Measurements from ENCODE around the gene CDCA3. TPM values are rescaled to one million over a fixed set of nuclear protein-coding genes. Genes with fewer than 3 reads are reported as not detected.

CDCA3 gene
- total RNA-seq, 3 donors from 2014 or later = 2.8 to 15.3 (median 5.2) TPM

DNA sequence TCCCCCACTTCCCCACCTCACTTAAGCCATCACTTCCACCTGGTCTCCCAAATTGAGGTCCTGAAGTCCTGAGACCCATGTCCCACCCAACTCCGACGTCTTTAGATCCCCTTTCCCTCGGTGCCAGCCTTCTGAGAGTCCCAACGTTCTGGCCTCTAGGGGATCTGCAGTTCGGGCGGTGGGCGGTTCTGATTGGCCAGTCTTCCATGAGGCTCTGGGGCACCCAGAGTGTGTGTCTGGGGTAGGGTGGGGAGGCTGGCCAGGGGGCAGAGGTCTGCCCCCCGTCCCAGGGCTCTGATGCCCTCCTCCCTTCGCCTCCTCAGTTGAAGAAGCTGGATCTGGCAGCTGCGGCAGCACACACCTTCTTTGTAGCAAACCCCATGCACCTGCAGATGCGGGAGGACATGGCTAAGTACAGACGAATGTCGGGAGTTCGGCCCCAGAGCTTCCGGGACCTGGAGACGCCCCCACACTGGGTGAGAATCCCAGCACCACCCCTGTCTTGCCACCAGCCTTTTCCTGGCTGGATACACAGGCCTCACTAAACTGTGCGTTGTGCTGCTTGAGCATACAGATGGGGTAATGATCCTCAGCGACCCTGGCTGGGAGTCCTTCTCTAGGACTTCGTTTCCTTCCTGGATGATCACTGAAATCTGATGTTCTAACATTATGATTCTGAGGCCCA, 21.4 kb downstream of the CDCA3 start:
- Histone ChIP-seq H3K4me1 (ENCODE audit: low read depth) (peaks cover 6% of the 10 kb centered on the region), H3K9me3 (no peaks in the 10 kb centered on the region), H3K36me3 (ENCODE audit: low read depth) (no peaks in the 10 kb centered on the region), H3K4me3 (no peak overlapping the region)
- ATAC-seq = no peak
- TF ChIP-seq, protein P1, sequence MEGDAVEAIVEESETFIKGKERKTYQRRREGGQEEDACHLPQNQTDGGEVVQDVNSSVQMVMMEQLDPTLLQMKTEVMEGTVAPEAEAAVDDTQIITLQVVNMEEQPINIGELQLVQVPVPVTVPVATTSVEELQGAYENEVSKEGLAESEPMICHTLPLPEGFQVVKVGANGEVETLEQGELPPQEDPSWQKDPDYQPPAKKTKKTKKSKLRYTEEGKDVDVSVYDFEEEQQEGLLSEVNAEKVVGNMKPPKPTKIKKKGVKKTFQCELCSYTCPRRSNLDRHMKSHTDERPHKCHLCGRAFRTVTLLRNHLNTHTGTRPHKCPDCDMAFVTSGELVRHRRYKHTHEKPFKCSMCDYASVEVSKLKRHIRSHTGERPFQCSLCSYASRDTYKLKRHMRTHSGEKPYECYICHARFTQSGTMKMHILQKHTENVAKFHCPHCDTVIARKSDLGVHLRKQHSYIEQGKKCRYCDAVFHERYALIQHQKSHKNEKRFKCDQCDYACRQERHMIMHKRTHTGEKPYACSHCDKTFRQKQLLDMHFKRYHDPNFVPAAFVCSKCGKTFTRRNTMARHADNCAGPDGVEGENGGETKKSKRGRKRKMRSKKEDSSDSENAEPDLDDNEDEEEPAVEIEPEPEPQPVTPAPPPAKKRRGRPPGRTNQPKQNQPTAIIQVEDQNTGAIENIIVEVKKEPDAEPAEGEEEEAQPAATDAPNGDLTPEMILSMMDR (IDR thresholded peaks at IDR 0.05) = no peak
- DNase-seq = peak in 2 of 3 donors; percentile 23 to 49
- intact Hi-C loops (cut with DNase I, micrococcal nuclease) = loop anchor here (5.0 to 10.0 kb wide), 2 partner anchors 77 to 95 kb away; partner anchors contain the start of gene MLF2 (in 1 of the 2)

- peaks cover 6% of the 10 kb centered on the region for H3K4me1 ChIP-seq (ENCODE audit: low read depth)
- ATAC-seq (peak; percentile 42), DNase-seq (peak; percentile 23 to 65 (median 48))
- no peaks in the 10 kb centered on the region for H3K9me3 ChIP-seq
- intact Hi-C loops (cut with DNase I, micrococcal nuclease) = loop anchor here (5.0 to 10.0 kb wide), 2 partner anchors 77 to 94 kb away; partner anchors contain the start of gene MLF2 (in 1 of the 2)
- TF ChIP-seq, protein P1 (IDR thresholded peaks at IDR 0.05) = no peak
- no peaks in the 10 kb centered on the region for H3K36me3 ChIP-seq (ENCODE audit: low read depth)
- H3K4me3 ChIP-seq = peak overlapping the region; percentile 30
Observed at GRCh38 chr12:6828781-6829535, 22.1 kb downstream of the CDCA3 start.

GRCh38 chr12:6827982-6828780, 22.9 kb downstream of the CDCA3 start, which contains the start of gene P3H3:
Gene P3H3 (plus strand): TSS chr12:6828407. CDS start chr12:6828441, 34 bp downstream.
- no peaks in the 10 kb centered on the region for H3K36me3 ChIP-seq (ENCODE audit: low read depth)
- intact Hi-C loops (cut with DNase I, micrococcal nuclease) = loop anchor here (5.0 to 10.0 kb wide), 2 partner anchors 76 to 93 kb away; partner anchors contain the start of gene MLF2 (in 1 of the 2)
- H3K9me3 ChIP-seq = no peaks in the 10 kb centered on the region
- DNase-seq = peak in 1 of 3 donors; percentile 42
- peak within 1 kb of the TSS; percentile 30 for H3K4me3 ChIP-seq
- TF ChIP-seq, protein P1 (IDR thresholded peaks at IDR 0.05) = no peak
- H3K4me1 ChIP-seq (ENCODE audit: low read depth) = peaks cover 6% of the 10 kb centered on the region
- peak; percentile 33 for ATAC-seq

DNA sequence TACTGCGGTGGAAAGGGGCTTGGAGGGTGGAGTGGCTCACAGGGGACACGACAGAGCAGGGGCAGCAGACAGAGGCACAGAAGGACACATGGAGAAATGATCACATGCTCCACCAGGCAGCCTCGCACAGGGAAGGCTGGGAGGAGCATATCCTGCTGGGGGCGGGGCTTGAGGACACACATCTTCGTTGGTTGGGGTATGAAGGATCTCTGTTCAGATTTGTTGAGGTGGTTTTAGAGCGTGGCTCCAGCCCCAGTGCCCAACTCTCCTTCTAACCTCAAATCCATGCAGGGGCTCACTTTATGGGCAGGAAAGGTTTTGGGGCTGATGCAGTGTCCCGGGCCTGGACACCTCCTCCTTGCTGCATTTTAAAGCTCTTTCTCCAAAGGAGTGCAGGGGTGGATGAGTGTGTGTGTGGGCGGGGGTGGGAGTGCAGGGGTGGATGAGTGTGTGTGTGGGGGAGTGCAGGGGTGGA, 23.6 kb downstream of the CDCA3 start:
- Histone ChIP-seq H3K4me1 (ENCODE audit: low read depth) (peaks cover 6% of the 10 kb centered on the region), H3K36me3 (ENCODE audit: low read depth) (no peaks in the 10 kb centered on the region), H3K9me3 (no peaks in the 10 kb centered on the region), H3K4me3 (no peak overlapping the region)
- TF ChIP-seq, protein P1 (IDR thresholded peaks at IDR 0.05) = no peak
- peak; percentile 43 for ATAC-seq
- intact Hi-C loops (cut with DNase I, micrococcal nuclease) = loop anchor here (5.0 to 10.0 kb wide), 2 partner anchors 75 to 93 kb away; partner anchors contain the start of gene MLF2 (in 1 of the 2)
- peak; percentile 76 to 87 (median 82) for DNase-seq
